A673 (cell line): Measurements from ENCODE around the gene CDK5RAP2. TPM values are rescaled to one million over a fixed set of nuclear protein-coding genes. Genes with fewer than 3 reads are reported as not detected.
"Not testable (repeated sequence)": the region's sequence is repeated elsewhere in the genome, so short reads cannot be mapped to it uniquely, and the experiment has no call there.

Source experiments
- BruUV-seq: library from RNA; stranded (reverse); fragments of 400-500 nt; replicated peaks from 2 replicates; lab custom pipeline; 2021; lab: Mats Ljungman, UMichigan
- CTCF ChIA-PET: fragments of 300-600 bp; sonication (Branson Sonifier 250); formaldehyde crosslinking; loops from one replicate; lab custom pipeline; 2022; ENCODE audit warnings: antibody characterized with exemption; lab: Charles Lee
- POLR2A ChIA-PET: fragments of 300-600 bp; sonication (Branson Sonifier 250); formaldehyde crosslinking; loops from one replicate; lab custom pipeline; 2022; ENCODE audit warnings: antibody characterized with exemption; ENCODE audit not compliant: low non-redundant PET; lab: Charles Lee
- DNase-seq: peaks from one replicate; pipeline ENCODE4 v3.0.0-alpha.2; 2015; ENCODE audit warnings: low spot score
- H3K27ac ChIP-seq: fragments of 200-600 bp; sonication (generic); 2 replicates; pipeline ENCODE4 v1.5.1; 2016; ENCODE audit warnings: mixed run types, low read depth, mild to moderate bottlenecking, mixed read lengths, antibody characterized with exemption, low read length; ENCODE audit not compliant: poor library complexity, severe bottlenecking
- H3K27me3 ChIP-seq: fragments of 200-600 bp; sonication (generic); replicated peaks from 2 replicates; pipeline ENCODE4 v1.6.1; 2017; ENCODE audit warnings: mixed run types, low read depth, mild to moderate bottlenecking, mixed read lengths, antibody characterized with exemption, low read length; ENCODE audit not compliant: insufficient read depth, poor library complexity
- H3K36me3 ChIP-seq: fragments of 200-600 bp; sonication (generic); 2 replicates; pipeline ENCODE4 v1.6.1; 2016; ENCODE audit warnings: mixed run types, mild to moderate bottlenecking, mixed read lengths, antibody characterized with exemption, low read length; ENCODE audit not compliant: insufficient read depth, poor library complexity, severe bottlenecking
- H3K4me1 ChIP-seq: fragments of 200-600 bp; sonication (generic); 2 replicates; pipeline ENCODE4 v1.6.1; 2017; ENCODE audit warnings: mixed run types, mild to moderate bottlenecking, mixed read lengths, antibody characterized with exemption, low read length; ENCODE audit not compliant: insufficient read depth, poor library complexity, severe bottlenecking
- H3K4me3 ChIP-seq: fragments of 200-600 bp; sonication (generic); 2 replicates; pipeline ENCODE4 v1.5.1; 2016; ENCODE audit warnings: low read depth, mixed run types, mild to moderate bottlenecking, mixed read lengths, low read length; ENCODE audit not compliant: poor library complexity, severe bottlenecking
- H3K9me3 ChIP-seq: fragments of 200-600 bp; sonication (generic); 2 replicates; pipeline ENCODE4 v1.6.1; 2016; ENCODE audit warnings: mixed run types, low read depth, mild to moderate bottlenecking, mixed read lengths, antibody characterized with exemption, low read length; ENCODE audit not compliant: poor library complexity, severe bottlenecking
- CTCF ChIP-seq: fragments of 300-800, 200-600 bp; sonication (generic); conservative IDR thresholded peaks from 2 replicates; pipeline ENCODE4 v1.5.1; 2017; ENCODE audit warnings: low read depth, mild to moderate bottlenecking, antibody characterized with exemption, low read length, moderate library complexity, mixed read lengths
- EZH2 ChIP-seq: fragments of 200-600 bp; sonication (generic); IDR thresholded peaks from 2 replicates; pipeline ENCODE4 v1.6.1; 2017; ENCODE audit warnings: borderline replicate concordance, low read depth, mild to moderate bottlenecking, mixed read lengths, antibody characterized with exemption, low read length; ENCODE audit not compliant: poor library complexity, severe bottlenecking
- intact Hi-C: fragments of 100-400 bp; cut with micrococcal nuclease; formaldehyde crosslinking; loops from one replicate; pipeline ENCODE4 v1.10.0; 2022; ENCODE audit not compliant: unreplicated experiment
- total RNA-seq: library from RNA; stranded (reverse); gene quantifications from 2 replicates; pipeline ENCODE4 v1.2.3, GENCODE V29; 2021

CDK5RAP2 gene
- total RNA-seq, 1 experiment from 2014 or later, result 94.5 TPM

- ChIA-PET POLR2A (no interaction called here), CTCF (interaction anchor here (0.6 kb wide), 1 partner anchor 11 kb away, joined by 3 read pairs; no protein-coding TSS in a partner anchor)
- BruUV-seq, result no TSS peak
- Histone ChIP-seq H3K9me3 (no peaks in the 10 kb centered on the region), H3K27me3 (no peaks in the 10 kb centered on the region), H3K4me1 (no peaks in the 10 kb centered on the region), H3K36me3 (peaks cover 18% of the 10 kb centered on the region), H3K27ac (no peak overlapping the region), H3K4me3 (no peak overlapping the region)
- no peak for TF ChIP-seq EZH2
- no peak for TF ChIP-seq CTCF
- intact Hi-C loops, result no loop called here
- DNase-seq, result no peak
Observed at GRCh38 chr9:120464887-120465421, 115.0 kb downstream of the CDK5RAP2 start.

GRCh38 chr9:120464176-120464886 lies 115.6 kb downstream of the CDK5RAP2 start:
- CTCF ChIA-PET, result interaction anchor here (0.6 kb wide), 1 partner anchor 12 kb away, joined by 3 read pairs; no protein-coding TSS in a partner anchor
- Histone ChIP-seq H3K4me1 (no peaks in the 10 kb centered on the region), H3K4me3 (no peak overlapping the region), H3K36me3 (peaks cover 19% of the 10 kb centered on the region), H3K9me3 (no peaks in the 10 kb centered on the region), H3K27me3 (no peaks in the 10 kb centered on the region), H3K27ac (no peak overlapping the region)
- POLR2A ChIA-PET, result no interaction called here
- BruUV-seq, result no TSS peak
- TF ChIP-seq EZH2 (no peak), CTCF (no peak)
- no peak for DNase-seq
- intact Hi-C loops, result no loop called here

GRCh38 chr9:120463765-120464164 lies 116.2 kb downstream of the CDK5RAP2 start:
- no peak for DNase-seq
- ChIA-PET POLR2A (no interaction called here), CTCF (no interaction called here)
- no TSS peak for BruUV-seq
- Histone ChIP-seq H3K27me3 (no peaks in the 10 kb centered on the region), H3K4me3 (no peak overlapping the region), H3K36me3 (peaks cover 24% of the 10 kb centered on the region), H3K9me3 (no peaks in the 10 kb centered on the region), H3K4me1 (no peaks in the 10 kb centered on the region), H3K27ac (no peak overlapping the region)
- intact Hi-C loops, result no loop called here
- TF ChIP-seq CTCF (no peak), EZH2 (no peak)

GRCh38 chr9:120461677-120462076 lies 118.3 kb downstream of the CDK5RAP2 start:
- H3K4me1 ChIP-seq, H3K4me3 ChIP-seq, DNase-seq, H3K27me3 ChIP-seq, H3K27ac ChIP-seq, BruUV-seq, intact Hi-C loops, CTCF ChIA-PET, POLR2A ChIA-PET, H3K9me3 ChIP-seq: not testable (repeated sequence)
- H3K36me3 ChIP-seq, result peaks cover 19% of the 10 kb centered on the region
